PC-3 (cell line): ENCODE results near the gene LIN7B.

Experiments
- EZH2 ChIP-seq: fragments of 300-600 bp; sonication (generic); IDR thresholded peaks from one replicate; pipeline ENCODE4 v1.6.1; 2017; ENCODE audit warnings: antibody characterized with exemption, mild to moderate bottlenecking, low read length; ENCODE audit not compliant: unreplicated experiment
- TF ChIP-seq, protein P1 (sequence below): fragments of 300-600 bp; sonication (generic); conservative IDR thresholded peaks from 2 replicates; pipeline ENCODE4 v1.5.1; 2017; ENCODE audit warnings: antibody characterized with exemption, low read depth, mild to moderate bottlenecking, low read length

DNA sequence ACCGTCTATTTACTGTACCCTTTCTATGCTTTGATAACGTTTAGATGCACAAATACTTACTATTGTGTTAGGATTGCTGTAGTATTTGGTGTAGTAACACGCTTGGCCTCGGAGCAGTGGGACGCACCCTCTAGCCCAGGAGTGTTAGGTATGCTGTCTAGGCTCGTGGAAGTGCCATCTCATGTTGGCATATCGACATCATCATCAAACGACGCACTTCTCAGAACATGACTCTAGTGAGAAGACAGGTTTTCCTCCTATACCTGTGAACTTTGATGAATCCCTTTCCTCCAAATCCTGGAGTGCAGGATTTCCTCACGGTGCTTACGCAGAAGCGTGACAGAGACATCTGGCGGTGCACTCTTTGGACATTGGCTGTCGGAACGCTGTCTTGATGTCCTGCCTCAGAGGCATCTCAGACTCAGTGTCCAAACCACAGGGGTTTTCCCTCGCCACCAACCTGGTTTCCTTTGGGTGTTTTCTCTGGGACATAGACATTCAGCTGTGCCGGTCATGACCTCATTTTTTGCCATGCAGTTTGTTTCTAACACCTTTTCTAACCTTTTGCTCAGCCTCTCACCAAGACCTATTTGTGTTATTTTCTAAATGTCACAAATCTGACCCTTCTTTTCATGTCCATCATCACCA is 22.7 kb upstream of the LIN7B start:
- TF ChIP-seq, protein P1, sequence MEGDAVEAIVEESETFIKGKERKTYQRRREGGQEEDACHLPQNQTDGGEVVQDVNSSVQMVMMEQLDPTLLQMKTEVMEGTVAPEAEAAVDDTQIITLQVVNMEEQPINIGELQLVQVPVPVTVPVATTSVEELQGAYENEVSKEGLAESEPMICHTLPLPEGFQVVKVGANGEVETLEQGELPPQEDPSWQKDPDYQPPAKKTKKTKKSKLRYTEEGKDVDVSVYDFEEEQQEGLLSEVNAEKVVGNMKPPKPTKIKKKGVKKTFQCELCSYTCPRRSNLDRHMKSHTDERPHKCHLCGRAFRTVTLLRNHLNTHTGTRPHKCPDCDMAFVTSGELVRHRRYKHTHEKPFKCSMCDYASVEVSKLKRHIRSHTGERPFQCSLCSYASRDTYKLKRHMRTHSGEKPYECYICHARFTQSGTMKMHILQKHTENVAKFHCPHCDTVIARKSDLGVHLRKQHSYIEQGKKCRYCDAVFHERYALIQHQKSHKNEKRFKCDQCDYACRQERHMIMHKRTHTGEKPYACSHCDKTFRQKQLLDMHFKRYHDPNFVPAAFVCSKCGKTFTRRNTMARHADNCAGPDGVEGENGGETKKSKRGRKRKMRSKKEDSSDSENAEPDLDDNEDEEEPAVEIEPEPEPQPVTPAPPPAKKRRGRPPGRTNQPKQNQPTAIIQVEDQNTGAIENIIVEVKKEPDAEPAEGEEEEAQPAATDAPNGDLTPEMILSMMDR: no peak
- no peak for TF ChIP-seq EZH2
